HG03196 (cell line): Measurements from ENCODE around the gene TAF4.
"Not testable (repeated sequence)": the region's sequence is repeated elsewhere in the genome, so short reads cannot be mapped to it uniquely, and the experiment has no call there.

Experiments
- ATAC-seq: cut with Tn5 transposase; IDR thresholded peaks from one replicate; pipeline ENCODE4 v1.9.1; 2021; ENCODE audit not compliant: unreplicated experiment

Gene TAF4

DNA sequence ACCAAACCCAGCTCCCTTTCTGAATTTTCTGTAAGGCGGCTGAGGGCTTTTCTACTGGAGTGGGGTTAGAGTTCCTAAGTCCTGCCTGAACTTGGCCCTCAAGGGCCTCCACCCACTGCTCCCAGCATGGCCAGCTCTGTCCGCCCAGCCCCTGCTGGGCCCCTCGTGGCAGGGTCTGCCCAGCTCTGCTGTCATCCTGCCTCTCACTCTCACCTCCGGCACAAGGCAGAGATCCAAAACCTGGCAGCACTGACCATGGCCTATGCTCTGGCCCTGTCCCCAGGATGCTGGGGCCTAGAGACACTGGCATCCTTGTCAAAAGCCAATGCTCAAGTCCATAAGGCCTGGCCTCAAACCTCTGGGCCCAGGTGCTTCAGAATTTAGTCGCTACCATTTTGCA, 61.1 kb downstream of the TAF4 start:
- no peak for ATAC-seq

DNA sequence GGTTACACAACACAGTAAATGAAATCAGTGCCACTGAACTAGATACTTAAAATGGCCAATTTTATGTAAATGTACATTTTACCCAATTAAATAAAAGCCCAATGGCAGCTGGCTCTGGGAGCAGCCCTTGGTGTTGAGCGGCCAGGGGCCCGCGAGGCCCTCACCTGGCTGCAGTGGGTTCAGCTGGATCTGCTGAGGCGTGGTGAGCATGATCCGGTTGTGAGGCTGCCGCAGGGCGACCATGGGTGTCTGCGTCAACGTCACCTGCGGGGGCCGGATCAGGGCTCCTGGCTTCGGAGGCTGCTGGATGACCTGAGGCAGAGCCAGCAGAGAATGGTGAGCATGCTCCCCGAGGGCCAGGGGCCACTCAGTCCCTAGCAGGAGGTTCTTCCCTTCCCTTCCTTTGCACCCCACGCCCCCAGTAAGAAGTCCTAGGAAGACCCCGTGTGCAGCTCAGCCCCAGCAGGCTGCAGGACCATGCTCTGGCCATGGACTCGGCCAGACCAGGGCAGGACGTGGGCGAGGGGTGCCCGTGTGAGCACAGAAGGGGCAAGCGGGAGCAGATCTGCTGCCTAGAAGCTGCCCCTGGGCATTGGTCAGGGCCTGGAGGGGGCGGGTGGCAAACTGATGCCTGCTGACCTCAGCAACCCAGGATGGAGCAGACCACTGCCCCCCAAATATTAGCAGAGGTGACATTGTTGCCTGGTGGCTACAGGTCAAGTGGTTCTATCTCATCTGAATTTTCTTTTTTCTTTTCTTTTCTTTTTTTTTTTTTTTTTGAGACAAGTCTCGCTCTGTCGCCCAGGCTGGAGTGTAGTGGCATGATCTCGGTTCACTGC, 61.9 kb downstream of the TAF4 start:
- ATAC-seq, result no peak

DNA sequence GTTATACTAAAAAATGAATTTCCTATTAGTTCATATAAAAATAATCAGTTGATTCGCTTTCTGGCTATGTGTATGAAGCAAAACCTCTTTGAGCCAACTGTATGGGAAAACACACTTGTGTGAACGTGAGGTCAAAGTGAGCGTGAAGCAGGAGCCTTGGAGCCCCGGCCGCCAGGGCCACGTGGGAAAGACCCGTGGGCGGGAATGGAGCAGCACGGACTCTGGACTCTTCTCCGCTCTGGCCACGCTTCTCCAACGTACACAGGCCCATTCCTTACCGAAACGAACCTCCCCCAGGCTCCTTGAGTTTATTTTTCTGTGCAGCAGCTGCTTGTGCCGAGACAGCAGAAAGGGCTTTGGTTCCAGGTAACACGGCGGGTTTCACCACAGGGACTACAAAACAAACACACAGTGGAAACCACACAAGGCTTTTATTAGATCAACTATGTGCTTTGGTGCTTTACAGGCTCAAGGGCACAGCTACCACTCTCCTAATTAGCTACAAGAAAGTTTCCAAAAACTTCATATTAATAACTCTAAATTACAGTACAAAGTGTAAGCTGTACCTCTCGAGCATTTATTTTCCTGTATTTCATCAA, 62.7 kb downstream of the TAF4 start:
- ATAC-seq, result no peak

DNA sequence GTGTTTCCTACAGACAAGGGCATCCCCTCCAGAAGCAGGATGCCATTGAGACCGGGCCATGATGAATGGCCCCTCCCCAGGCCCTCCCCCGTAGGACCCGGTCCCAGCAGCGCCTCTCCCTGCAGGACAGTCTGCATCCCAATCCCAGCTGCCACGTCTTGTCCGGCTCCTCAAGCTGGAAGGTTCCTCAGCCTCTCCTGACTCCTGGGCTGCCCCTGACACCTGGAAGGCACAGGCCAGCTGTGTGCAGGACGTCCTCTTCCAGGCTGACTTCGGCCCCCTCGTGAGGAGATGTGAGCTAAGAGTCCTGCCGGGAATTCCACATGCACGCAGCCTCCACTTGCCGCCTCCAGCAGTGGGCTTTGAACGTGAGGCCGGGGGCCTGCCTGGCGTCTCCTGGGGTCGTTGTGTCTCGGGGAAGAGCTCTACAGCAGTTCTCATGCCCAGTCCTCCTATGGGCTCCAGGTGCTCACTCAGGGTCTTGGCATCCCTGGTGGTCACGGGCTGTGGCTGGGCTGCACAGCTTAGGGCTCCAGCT, 64.4 kb downstream of the TAF4 start:
- ATAC-seq, result no peak

DNA sequence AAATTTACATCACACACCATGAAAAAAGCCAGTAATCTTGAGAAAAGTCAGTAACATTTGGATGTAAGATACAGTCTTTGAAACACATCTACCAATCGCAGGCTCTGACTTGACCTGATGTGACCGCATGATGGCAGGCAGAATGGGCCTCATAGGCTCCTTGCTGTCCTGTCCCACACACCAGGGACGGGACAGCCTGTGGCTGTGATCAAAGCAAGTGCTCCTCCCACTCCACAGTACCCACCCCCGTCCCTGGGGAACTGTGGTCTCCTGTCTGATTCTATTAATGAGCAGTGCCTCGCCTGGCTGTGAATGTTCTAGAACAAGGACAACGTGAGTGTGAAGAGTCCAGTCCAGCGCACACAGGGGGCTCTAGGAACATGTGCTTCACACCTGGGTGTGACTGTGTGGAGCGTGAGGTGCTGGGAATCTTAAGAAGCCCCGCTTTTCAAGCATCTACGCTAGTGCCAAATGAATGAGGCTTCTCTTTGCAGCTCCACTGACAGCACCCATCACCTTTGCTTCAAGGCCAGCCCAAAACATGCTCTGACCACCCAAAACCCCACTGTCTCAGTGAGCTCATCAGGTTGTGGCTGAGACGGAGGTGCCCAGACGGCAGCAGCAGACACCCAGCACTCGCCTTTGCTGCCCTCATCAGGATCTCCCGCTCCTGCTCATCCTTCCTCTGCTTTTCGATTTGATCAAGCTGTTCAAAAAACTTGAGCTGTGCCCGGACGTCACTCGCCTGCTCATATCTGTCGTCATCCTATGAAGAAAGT, 67.1 kb downstream of the TAF4 start:
- no peak for ATAC-seq

DNA sequence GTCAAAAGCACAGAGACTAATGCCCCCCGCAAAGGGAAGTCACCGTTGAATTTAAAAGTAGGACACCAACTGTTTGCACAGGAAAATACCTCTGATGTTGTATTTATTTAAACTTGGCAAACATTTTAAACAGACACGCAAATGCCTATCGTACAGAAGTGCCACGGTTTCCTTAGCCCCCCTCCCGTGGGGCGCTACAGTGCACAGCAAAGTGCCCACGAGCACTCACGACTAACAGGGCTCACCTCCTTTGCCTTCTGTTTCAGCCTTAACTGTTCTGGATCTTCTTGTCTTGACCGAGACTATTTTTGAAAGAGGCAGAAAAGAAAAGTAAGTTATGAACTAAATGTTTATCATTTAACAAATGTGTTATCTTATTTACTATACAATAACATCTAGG, 67.8 kb downstream of the TAF4 start:
- ATAC-seq, result no peak

DNA sequence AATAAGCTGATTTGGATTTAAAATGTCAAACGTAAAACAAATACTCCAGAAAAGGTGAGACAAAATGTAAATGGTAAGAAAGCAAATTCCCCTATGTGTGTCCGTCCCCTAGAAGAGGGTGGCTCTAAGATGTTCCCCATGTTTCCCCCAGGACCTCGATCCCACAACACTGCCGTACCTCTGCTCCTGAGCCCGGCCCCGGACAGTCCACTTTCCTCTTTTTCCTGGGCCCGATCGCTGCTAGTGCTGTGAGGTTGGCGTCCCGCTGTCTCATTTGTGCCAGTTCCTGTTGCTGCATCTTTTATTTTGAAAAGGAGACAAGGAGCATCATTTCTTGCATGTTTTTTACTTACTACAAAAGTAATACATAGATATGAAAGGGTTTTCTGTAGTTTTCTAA, 68.3 kb downstream of the TAF4 start:
- ATAC-seq, result no peak

DNA sequence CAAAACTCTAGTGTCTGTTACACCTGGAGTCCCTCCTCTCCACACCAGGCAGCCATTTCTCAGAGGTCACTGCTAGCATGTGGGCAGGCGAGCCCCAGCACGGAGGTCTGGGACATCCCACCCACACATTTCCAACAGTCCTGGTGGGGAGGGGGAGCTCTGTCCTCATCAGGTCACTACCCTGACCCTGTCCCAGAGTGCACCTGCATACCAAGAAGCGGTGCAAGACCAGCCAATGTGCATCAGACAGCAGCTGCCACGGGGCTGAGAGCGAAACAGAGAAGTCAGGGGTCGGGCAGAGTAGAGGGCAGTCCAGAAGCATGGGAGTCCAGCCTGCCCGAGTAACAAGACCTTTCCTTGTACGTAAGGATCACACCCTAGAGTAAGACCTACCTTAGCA, 71.1 kb downstream of the TAF4 start:
- ATAC-seq, result no peak

DNA sequence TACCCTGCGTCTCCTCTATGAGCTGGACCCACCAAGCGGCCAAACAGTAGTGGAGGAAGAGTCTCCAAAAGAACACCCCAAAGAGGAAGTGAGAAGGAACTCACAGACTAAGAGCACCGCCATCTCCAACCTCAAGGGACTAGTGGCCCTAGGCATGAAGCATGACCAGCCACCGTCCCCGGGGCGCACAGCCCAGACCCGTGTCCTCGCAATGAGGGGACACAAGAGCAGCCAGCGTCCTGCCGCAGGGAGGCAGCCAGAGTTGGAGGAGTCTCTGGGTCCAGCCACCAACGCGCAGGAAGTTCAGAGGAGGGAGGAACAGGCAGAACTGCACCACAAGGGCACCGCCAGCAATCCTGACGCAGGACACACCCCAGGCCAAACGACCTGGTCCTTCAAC, 72.6 kb downstream of the TAF4 start:
- no peak for ATAC-seq

DNA sequence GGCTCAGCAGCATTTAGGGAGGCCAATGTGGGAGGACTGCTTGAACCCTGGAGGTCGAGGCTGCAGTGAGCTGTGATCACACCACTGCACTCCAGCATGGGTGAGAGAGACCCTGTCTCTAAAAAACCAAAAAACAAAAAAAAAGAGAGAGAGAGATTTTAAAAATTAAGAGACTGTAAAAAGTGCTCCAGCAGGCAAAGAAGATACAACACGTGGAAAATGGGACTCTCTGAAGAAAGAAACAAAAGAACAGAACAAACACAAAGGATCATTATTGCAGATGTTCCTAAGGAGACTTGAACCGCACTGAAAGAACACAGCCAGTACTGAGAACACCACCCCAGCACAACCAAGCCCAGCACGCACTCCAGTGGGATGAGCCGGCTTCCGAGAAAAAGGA, 74.2 kb downstream of the TAF4 start:
- ATAC-seq, result no peak

DNA sequence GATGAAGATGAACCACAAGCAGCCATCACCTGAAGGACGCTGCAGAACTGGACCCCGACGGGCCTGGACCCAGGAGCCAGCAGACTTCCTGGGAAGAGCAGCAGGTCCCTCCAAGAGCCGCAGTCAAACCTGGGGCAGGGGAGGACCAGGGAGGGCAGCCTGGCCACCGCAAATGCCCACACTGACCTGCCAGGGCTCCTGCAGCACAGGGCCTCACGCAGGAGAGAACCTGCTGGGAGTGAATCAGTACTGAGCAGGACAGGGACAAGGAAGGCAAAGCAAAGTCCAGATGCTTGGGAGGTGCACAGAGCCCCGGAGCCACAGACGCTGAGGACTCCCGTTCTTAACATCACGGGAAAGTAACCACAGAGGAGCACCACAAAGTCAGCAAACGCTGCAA, 75.2 kb downstream of the TAF4 start:
- no peak for ATAC-seq

DNA sequence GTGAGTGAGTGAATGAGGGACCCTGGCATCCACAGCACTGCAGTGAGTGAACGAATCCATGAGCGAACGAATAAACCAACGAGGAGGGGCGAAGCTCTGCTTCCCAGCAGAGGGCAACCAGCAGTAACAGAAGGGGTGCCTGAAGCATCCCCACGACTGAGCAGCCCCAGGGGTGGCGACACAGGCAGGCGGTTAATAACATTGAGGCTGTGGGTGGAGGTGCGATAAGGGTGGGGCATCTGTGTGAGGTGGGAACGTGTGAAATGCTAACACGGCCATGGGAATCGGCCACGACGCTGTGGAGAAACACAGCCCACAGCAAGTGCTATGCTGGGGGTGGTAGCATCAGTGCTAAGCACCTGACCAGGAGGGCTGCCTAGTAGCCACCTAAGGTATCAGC, 75.9 kb downstream of the TAF4 start:
- ATAC-seq, result no peak

DNA sequence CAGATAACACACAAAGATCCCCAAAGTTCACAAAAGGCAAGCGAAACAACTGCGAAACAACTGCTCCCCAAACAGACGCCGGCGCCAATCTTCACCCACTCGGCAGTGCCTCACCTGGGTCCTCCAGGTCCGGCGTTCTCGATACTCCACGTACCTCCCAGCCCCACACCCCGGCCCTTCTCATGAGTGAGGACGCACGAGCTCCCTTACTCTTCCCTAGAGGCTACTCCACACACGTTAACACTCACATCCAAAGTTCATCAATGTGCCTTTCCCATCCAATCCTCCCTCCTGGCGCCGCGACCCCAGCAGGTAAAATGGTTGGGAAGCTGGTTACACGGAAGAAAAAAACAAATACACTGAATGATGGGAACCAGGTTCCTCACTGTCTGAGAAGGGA, 77.0 kb downstream of the TAF4 start:
- no peak for ATAC-seq

DNA sequence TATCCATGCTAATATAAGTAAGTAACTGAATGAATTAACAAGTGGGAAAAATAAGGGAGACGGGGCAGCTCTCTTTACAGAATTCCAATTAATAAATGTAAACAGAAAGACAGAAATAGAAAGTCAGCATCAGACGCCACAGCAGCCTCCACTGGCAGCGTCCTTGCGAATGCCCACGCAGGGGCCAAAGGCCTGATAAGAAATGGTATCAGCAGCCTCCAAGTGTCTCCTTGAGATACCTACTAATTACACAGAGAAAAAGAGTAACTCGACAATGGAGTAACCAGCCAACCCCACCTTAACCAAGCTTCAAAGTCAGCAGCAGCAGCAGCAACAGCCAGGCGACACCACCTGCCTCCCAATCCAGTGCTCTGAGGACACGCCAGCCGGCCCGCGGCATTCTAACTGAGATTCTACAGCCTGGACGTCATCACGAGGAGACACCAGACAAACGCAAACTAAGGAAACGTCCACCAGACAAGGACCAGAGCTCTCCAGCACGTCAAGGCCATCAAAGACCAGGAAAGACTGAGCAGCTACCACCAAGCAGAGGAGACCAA, 78.8 kb downstream of the TAF4 start:
- no peak for ATAC-seq

DNA sequence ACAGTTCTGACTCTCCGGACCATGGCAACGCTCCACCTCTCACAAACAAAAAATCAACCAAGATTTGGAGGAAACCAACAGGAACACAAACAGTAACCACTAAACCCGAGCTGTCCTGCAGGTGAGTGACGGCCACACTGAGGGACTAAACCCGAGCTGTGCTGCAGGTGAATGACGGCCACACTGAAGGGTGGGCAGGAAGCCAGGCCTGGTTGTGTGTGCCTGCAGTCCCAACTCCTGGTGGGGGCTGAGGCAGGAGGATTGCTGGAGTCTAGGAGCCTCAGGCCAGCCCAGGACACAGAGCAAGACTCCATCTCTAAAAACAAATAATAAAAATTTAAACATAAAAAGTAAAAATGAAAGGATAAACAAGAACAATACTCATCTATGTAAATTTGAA, 80.6 kb downstream of the TAF4 start:
- no peak for ATAC-seq

DNA sequence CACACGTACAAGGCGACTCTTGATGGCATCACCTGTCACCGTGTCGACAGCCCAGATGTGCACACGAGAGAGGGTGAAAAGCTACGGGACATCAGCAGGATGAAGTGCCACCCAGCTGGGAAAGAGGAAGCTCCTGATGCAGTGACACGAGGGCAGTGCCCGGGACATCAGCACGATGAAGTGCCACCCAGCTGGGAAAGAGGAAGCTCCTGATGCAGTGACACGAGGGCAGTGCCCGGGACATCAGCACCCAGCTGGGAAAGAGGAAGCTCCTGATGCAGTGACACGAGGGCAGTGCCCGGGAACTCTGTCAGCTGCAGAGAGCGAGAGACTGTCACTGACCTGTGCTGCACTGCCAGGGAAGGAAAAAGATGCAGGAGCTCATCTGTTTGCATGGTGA, 81.2 kb downstream of the TAF4 start:
- ATAC-seq, result not testable (repeated sequence)

DNA sequence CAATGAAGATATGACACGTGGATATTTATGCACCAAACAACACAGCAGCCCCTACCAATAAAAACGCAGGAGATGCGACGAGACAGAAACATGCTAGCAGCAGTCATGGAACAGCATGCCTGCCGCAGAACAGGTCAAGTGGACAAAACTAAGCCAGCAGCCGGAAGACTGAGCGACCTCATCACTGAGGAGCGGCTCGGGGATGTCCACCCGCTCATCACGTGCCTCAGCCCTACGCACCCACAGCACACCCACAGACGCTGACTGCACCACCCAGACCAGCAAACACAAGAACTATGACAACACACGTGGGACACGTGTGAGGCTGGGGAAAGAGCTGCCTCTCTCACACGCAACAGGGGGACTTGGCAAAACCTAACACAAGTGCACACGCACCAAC, 81.7 kb downstream of the TAF4 start:
- no peak for ATAC-seq

DNA sequence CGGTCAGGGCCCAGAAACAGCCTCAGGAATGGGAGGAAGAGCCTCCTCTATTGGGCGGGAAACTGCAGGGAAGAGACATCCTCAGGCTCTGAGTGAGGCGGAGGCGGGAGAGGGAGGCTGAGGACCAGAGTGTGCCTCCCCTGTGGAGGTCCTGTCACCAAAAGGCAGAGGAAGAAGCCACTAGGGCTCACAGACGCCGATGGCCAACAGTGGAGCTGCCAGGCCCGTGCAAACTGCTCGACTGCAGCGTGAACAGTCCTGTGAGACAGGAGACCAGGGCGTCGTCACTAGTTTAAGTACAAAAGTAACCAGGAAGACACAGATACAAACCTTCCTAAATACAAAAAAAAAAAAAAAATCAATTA, 82.7 kb downstream of the TAF4 start:
- ATAC-seq, result no peak

DNA sequence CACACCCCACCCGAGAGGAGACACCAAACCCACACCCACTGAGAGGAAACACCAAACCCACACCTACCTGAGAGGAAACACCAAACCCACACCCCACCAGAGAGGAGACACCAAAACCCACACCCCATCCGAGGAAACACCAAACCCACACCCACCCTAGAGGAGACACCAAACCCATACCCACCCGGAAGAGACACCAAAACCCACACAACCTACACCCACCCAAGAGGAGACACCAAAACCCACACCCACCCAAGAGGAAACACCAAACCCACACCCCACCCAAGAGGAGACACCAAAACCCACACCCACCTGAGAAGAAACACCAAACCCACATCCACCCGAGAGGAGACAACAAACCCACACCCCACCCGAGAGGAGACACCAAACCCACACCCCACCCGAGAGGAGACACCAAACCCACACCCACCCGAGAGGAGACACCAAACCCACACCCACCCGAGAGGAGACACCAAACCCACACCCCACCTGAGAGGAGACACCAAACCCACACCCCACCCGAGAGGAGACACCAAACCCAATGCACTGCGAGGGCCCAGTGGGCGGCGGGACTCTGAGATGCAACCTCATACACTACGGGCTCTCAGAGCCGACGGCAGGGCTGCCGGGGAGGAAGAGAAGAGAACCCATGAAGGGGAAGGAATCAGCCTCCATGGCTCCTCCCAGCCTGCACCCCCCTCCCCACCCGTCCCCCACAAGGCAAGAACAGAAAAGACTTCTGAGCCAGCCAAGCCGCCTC, 83.3 kb downstream of the TAF4 start:
- no peak for ATAC-seq

DNA sequence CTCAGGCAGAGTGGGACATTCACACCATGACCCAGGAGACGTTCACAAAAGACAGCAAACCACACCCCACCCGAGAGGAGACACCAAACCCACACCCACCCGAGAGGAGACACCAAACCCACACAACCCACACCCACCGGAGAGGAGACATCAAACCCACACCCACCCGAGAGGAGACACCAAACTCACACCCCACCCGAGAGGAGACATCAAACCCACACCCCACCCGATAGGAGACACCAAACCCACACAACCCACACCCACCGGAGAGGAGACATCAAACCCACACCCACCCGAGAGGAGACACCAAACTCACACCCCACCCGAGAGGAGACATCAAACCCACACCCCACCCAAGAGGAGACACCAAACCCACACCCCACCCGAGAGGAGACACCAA, 84.0 kb downstream of the TAF4 start:
- ATAC-seq, result not testable (repeated sequence)
